Measurements from ENCODE around the gene DIP2A. TPM values are rescaled to one million over a fixed set of nuclear protein-coding genes. Genes with fewer than 3 reads are reported as not detected.

DIP2A gene
- total and polyA plus RNA-seq, 7 donors = 9.0 to 49.3 (median 25.0) TPM

DNA sequence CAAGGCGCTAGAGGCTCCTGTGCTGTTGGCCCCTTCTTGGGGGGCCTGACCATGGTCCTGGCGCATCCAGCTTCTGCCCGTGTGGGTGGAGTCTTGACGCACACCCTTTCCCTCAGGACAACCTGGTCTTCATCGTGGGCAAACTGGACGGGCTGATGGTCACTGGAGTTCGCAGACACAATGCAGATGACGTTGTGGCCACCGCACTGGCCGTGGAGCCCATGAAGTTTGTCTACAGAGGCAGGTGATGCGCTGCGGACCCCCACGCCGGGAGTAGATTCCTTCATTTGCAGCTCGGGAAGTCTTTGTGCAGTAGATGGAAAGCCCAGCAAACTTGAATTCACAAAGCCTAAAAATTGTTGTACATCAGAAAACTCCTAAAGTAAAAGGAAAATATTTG is 88.1 kb downstream of the DIP2A start:
- no peak overlapping the region for H3K27ac ChIP-seq
- DNase-seq = peak; percentile 48
- H3K4me3 ChIP-seq = no peak overlapping the region
- H3K4me1 ChIP-seq = no peaks in the 10 kb centered on the region
- WGBS, 2 donors = 96 to 98% methylated on average over 15 of the region's 15 CpGs
- H3K9me3 ChIP-seq = no peaks in the 10 kb centered on the region
- intact Hi-C loops (cut with DNase I) = no loop called here
- no peaks in the 10 kb centered on the region for H3K27me3 ChIP-seq
- H3K36me3 ChIP-seq = peaks cover 4 to 93% (median 49%) of the 10 kb centered on the region in 4 donors
- TF ChIP-seq, protein P1, sequence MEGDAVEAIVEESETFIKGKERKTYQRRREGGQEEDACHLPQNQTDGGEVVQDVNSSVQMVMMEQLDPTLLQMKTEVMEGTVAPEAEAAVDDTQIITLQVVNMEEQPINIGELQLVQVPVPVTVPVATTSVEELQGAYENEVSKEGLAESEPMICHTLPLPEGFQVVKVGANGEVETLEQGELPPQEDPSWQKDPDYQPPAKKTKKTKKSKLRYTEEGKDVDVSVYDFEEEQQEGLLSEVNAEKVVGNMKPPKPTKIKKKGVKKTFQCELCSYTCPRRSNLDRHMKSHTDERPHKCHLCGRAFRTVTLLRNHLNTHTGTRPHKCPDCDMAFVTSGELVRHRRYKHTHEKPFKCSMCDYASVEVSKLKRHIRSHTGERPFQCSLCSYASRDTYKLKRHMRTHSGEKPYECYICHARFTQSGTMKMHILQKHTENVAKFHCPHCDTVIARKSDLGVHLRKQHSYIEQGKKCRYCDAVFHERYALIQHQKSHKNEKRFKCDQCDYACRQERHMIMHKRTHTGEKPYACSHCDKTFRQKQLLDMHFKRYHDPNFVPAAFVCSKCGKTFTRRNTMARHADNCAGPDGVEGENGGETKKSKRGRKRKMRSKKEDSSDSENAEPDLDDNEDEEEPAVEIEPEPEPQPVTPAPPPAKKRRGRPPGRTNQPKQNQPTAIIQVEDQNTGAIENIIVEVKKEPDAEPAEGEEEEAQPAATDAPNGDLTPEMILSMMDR (IDR thresholded peaks at IDR 0.05) = no peak
- TF ChIP-seq EP300 (IDR thresholded peaks at IDR 0.05) = no peak

DNA sequence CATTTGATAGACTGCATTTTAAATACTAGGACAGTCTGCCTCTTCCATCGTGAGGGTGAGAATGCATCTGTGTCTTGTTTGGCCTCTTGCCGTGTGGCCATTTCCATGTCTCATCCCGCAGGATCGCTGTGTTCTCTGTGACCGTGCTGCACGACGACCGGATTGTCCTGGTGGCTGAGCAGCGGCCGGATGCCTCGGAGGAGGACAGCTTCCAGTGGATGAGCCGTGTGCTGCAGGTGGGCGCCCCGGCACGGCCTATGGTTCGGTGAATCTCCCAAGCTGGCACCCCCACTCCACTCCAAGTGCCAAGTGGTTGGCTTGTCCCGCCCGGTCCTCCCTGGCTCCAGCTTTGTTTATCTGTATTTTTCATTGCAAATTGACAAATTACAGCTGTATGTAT is 91.0 kb downstream of the DIP2A start:
- WGBS, 2 donors = 96% methylated on average over 18 of the region's 18 CpGs
- H3K36me3 ChIP-seq = peaks cover 4 to 86% (median 50%) of the 10 kb centered on the region in 4 donors
- no peaks in the 10 kb centered on the region for H3K9me3 ChIP-seq
- H3K4me1 ChIP-seq = no peaks in the 10 kb centered on the region
- TF ChIP-seq EP300 (IDR thresholded peaks at IDR 0.05) = no peak
- no peak for TF ChIP-seq POLR2A (IDR thresholded peaks at IDR 0.05)
- no peak for TF ChIP-seq POLR2AphosphoS5 (IDR thresholded peaks at IDR 0.05)
- TF ChIP-seq, protein P1 (IDR thresholded peaks at IDR 0.05) = no peak
- no peaks in the 10 kb centered on the region for H3K27me3 ChIP-seq
- H3K4me3 ChIP-seq = no peak overlapping the region
- no peak overlapping the region for H3K27ac ChIP-seq
- intact Hi-C loops (cut with DNase I) = no loop called here
- peak; percentile 41 for DNase-seq

DNA sequence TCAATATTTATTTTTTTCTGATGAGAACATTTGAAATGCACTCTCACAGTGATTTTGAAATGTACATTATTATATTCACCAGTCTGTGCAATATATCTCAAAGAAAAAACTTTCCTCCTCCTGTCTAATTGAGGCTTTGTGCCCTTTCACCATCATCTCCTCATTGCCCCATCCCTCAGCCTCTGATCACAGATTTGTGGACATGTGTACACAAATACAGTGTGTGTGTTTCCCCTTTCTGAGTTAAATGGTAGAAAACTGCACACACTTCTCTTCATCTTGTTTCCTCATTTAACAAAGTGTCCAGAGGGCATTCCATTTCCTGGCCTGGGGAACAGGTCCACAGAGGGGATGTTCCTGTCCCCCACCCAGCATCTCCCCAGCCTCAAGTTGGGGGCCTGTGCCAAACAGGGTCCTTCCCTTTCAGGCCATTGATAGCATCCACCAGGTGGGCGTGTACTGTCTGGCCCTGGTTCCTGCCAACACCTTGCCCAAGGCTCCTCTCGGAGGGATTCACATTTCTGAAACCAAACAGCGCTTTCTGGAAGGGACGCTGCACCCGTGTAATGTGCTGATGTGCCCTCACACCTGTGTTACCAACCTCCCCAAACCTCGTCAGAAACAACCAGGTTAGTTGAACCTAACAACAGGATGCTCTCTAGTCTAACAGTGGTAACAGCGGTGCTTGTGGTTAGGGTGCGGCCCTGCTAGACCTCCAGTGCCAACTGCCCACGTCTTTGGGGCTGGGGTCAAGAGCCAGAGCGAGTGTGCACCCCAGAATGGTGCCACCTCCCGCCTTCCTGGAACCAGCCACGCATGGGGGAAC is 91.6 kb downstream of the DIP2A start:
- peaks cover 4 to 86% (median 55%) of the 10 kb centered on the region in 4 donors for H3K36me3 ChIP-seq
- H3K27me3 ChIP-seq = no peaks in the 10 kb centered on the region
- TF ChIP-seq POLR2AphosphoS5 (IDR thresholded peaks at IDR 0.05) (no peak), EP300 (IDR thresholded peaks at IDR 0.05) (no peak), POLR2A (IDR thresholded peaks at IDR 0.05) (no peak)
- TF ChIP-seq, protein P1 (IDR thresholded peaks at IDR 0.05) = no peak
- H3K4me1 ChIP-seq = no peaks in the 10 kb centered on the region
- no peaks in the 10 kb centered on the region for H3K9me3 ChIP-seq
- no peak overlapping the region for H3K27ac ChIP-seq
- intact Hi-C loops (cut with DNase I) = no loop called here
- DNase-seq = peak; percentile 37
- no peak overlapping the region for H3K4me3 ChIP-seq
- WGBS, 2 donors = 70 to 88% methylated on average over 12 of the region's 12 CpGs

DNA sequence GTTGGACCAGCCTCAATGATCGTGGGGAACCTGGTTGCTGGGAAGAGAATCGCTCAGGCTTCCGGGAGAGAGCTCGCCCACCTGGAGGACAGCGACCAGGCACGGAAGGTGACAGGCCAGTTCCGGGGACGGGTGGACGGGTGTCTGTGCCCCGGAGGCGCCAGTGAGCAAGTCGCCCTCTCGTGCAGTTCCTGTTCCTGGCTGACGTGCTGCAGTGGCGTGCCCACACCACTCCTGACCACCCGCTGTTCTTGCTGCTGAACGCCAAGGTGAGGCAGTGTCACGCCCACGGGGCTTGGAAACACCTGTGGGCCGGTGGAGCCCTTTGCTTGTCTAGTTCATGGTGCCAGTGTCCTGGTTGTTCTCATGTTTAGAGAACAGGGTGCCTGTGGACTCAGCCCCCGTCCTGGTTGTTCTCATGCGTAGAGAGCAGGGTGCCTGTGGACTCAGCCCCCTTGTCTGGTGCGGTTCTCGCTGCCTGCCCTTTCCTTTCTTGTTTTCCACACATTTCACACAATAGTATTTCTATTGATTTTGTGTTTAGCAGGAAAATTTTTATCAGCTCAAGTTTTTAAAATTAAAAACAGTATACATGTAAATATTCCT is 93.0 kb downstream of the DIP2A start:
- no peaks in the 10 kb centered on the region for H3K27me3 ChIP-seq
- no peak overlapping the region for H3K27ac ChIP-seq
- peak; percentile 70 for DNase-seq
- 69 to 90% methylated on average over 24 of the region's 24 CpGs for WGBS, 2 donors
- H3K4me1 ChIP-seq = no peaks in the 10 kb centered on the region
- no peak overlapping the region for H3K4me3 ChIP-seq
- intact Hi-C loops (cut with DNase I) = no loop called here
- peaks cover 8 to 86% (median 54%) of the 10 kb centered on the region in 4 donors for H3K36me3 ChIP-seq
- no peaks in the 10 kb centered on the region for H3K9me3 ChIP-seq
- no peak for TF ChIP-seq POLR2A (IDR thresholded peaks at IDR 0.05)
- TF ChIP-seq EP300 (IDR thresholded peaks at IDR 0.05) = no peak

DNA sequence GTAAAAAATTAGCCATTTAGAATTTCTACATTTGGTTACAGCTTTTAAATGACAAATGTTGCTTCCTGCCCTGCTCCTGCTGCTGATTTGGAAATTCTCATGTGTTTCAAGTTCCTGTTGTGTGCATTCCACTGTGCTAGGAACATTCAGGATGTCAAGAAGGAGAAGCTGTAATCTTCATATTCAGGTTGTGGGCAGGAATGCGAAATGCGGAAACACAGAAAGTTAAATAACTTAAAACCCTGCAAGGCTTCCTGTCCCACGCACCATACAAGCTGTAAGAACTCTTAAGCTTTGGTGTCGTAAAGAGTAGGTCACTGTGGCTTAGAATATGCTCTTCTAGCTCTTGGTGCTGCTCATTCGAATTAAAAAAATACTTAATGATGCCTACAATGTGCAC is 93.6 kb downstream of the DIP2A start:
- WGBS, 2 donors = 56 to 89% methylated on average over 5 of the region's 5 CpGs
- TF ChIP-seq, protein P1 (IDR thresholded peaks at IDR 0.05) = no peak
- no peak for TF ChIP-seq POLR2A (IDR thresholded peaks at IDR 0.05)
- TF ChIP-seq POLR2AphosphoS5 (IDR thresholded peaks at IDR 0.05) = no peak
- TF ChIP-seq EP300 (IDR thresholded peaks at IDR 0.05) = no peak
- no peaks in the 10 kb centered on the region for H3K27me3 ChIP-seq
- DNase-seq = peak; percentile 43
- H3K27ac ChIP-seq = no peak overlapping the region
- H3K4me1 ChIP-seq = no peaks in the 10 kb centered on the region
- peaks cover 8 to 86% (median 56%) of the 10 kb centered on the region in 4 donors for H3K36me3 ChIP-seq
- H3K9me3 ChIP-seq = no peaks in the 10 kb centered on the region
- intact Hi-C loops (cut with DNase I) = no loop called here
- no peak overlapping the region for H3K4me3 ChIP-seq
